Thyroid gland (tissue), 4 donors: ENCODE data around the gene DPP6. TPM values are rescaled to one million over a fixed set of nuclear protein-coding genes. Genes with fewer than 3 reads are reported as not detected.

Experiments used
- DNase-seq, 2 donors: peaks; one replicate each; pipeline ENCODE4 v3.0.0-alpha.2; 2019
- H3K27ac ChIP-seq, 3 donors: fragments of 200-600 bp; sonication (generic); 1 replicate in 2 of 3; 2 replicates in 1 of 3; pipeline ENCODE4 v1.5.1; 2016 to 2019; ENCODE audit warnings: mild to moderate bottlenecking in 1 of 3, moderate library complexity in 1 of 3
- H3K27me3 ChIP-seq: fragments of 200-600 bp; sonication (generic); one replicate; pipeline ENCODE4 v1.5.1; 2019
- H3K36me3 ChIP-seq, 2 donors: fragments of 200-600 bp; sonication (generic); one replicate each; pipeline ENCODE4 v1.5.1; 2016 to 2019
- H3K4me1 ChIP-seq, 2 donors: fragments of 200-600 bp; sonication (generic); one replicate each; pipeline ENCODE4 v1.5.1; 2017 to 2019
- H3K4me3 ChIP-seq, 3 donors: fragments of 200-600 bp; sonication (generic); replicated peaks in 1 of 3; 1 replicate in 2 of 3; 2 replicates in 1 of 3; pipeline ENCODE4 v1.5.1; 2016; ENCODE audit warnings: mild to moderate bottlenecking in 1 of 3
- H3K9me3 ChIP-seq: fragments of 200-600 bp; sonication (generic); one replicate; pipeline ENCODE4 v1.5.1; 2017
- CTCF ChIP-seq, 6 experiments: fragments of 200-600 bp in 3 of 6; fragments of 450-650 bp in 3 of 6; sonication (generic) in 3 of 6; IDR thresholded peaks; one replicate each; pipeline ENCODE4 v1.5.1; 2016 to 2019; ENCODE audit warnings: antibody characterized with exemption in 6 of 6, mild to moderate bottlenecking in 2 of 6, inconsistent platforms in 1 of 6, moderate library complexity in 1 of 6
- POLR2A ChIP-seq, 2 donors: fragments of 450-650 bp; IDR thresholded peaks; one replicate each; pipeline ENCODE4 v1.6.1; 2017; ENCODE audit warnings: antibody characterized with exemption in 2 of 2, mild to moderate bottlenecking in 2 of 2, moderate library complexity in 1 of 2
- WGBS, 2 donors: methylation state at CpG; one replicate each; pipeline ENCODE4 v1.1.5; 2017; 5-methylcytosine and 5-hydroxymethylcytosine counted together
- intact Hi-C: fragments of 100-400 bp; cut with DNase I; formaldehyde crosslinking; loops from one replicate; pipeline ENCODE4 v1.15.1; 2023
- total RNA-seq, 4 donors: library from RNA; depleted of rRNA; stranded (reverse); fragments of >200 nt; gene quantifications; one replicate each; pipeline ENCODE4 v1.2.3, GENCODE V29; 2016

The DPP6 gene
- total RNA-seq, 4 donors from 2014 or later: 50.7 to 97.7 (median 68.9) TPM

DNA sequence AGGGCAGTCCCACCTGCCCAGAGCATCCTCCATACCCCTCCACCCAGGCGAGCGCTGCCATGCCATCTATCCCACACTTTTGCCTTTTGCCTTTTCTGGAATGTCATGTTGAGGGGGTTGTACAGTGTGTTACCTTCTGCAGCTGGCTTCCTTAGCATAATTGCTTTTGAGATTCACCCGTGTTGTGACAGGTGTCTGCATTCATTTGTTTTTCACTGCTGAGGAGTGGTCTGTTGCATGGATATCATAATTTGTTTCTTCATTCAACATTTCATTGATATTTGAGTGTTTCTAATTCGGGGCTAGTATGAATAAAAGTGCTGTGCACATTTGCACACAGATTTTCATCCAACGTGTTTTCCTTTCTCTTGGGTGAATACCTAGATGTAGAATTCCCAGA lies 596.8 kb downstream of the DPP6 start:
- H3K9me3 ChIP-seq: no peaks in the 10 kb centered on the region
- intact Hi-C loops: no loop called here
- 86 to 90% methylated on average over 5 of the region's 5 CpGs for WGBS, 2 donors
- H3K4me3 ChIP-seq: no peak overlapping the region
- TF ChIP-seq POLR2A (IDR thresholded peaks at IDR 0.05) (no peak), CTCF (IDR thresholded peaks at IDR 0.05) (no peak)
- no peak for DNase-seq
- no peaks in the 10 kb centered on the region for H3K36me3 ChIP-seq
- H3K4me1 ChIP-seq: no peaks in the 10 kb centered on the region
- no peaks in the 10 kb centered on the region for H3K27me3 ChIP-seq
- no peak overlapping the region for H3K27ac ChIP-seq

- Histone ChIP-seq H3K4me1 (no peaks in the 10 kb centered on the region), H3K27ac (no peak overlapping the region), H3K27me3 (no peaks in the 10 kb centered on the region), H3K4me3 (no peak overlapping the region), H3K9me3 (no peaks in the 10 kb centered on the region), H3K36me3 (no peaks in the 10 kb centered on the region)
- TF ChIP-seq CTCF (IDR thresholded peaks at IDR 0.05) (no peak), POLR2A (IDR thresholded peaks at IDR 0.05) (no peak)
- 77 to 99% methylated on average over 4 to 5 of the region's 5 CpGs for WGBS, 2 donors
- intact Hi-C loops: no loop called here
- no peak for DNase-seq
These were observed 597.2 kb downstream of the DPP6 start for GRCh38 chr7:154649434-154649833.

- intact Hi-C loops: no loop called here
- Histone ChIP-seq H3K27me3 (no peaks in the 10 kb centered on the region), H3K9me3 (no peaks in the 10 kb centered on the region), H3K36me3 (no peaks in the 10 kb centered on the region), H3K27ac (no peak overlapping the region), H3K4me1 (no peaks in the 10 kb centered on the region), H3K4me3 (no peak overlapping the region)
- TF ChIP-seq CTCF (IDR thresholded peaks at IDR 0.05): no peak
- no peak for TF ChIP-seq POLR2A (IDR thresholded peaks at IDR 0.05)
- no peak for DNase-seq
- WGBS, 2 donors: 89 to 94% methylated on average over 4 of the region's 4 CpGs
These were observed 598.1 kb downstream of the DPP6 start for GRCh38 chr7:154650275-154650674.

DNA sequence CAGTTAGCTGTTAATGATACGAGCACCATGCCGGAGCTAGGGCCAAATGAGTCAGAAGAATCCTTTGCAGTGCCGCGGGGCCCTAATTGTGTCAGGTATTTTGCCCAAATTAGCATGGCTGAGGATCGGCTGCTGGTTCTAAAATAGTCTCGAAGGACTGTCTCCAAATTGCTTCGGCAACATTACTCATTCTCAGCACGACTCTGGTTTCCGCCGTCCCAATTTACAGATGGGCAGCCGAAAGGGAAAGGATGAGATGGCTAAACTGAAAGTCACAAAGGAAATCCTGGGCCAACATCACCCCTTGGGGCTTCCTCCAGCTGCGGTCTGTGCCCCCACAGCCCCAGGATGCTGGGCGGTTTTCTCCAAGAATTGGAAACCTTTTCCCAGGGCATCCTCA lies 599.3 kb downstream of the DPP6 start:
- intact Hi-C loops: no loop called here

DNA sequence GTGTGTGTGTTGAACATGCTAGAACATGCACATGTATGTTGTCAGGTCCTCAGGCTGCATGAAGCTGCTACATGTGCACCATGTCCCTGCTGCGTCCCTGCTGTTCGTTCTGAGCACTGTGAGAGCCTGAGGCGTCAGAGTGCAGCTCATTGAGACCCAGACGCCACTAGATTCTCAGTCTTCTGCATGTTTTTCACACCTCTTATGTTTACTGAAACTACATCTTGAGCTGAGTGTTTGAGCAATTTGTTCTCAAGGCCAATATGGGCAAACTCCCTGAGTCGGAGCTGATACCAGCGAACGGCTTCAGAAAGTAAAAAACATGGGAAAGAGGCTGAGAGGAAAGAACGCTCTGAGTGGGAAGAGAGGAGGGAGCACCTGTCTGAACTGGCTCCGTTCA lies 600.4 kb downstream of the DPP6 start:
- H3K27ac ChIP-seq: no peak overlapping the region
- H3K4me3 ChIP-seq: no peak overlapping the region
- no peak for DNase-seq
- H3K36me3 ChIP-seq: no peaks in the 10 kb centered on the region
- 84 to 93% methylated on average over 9 of the region's 9 CpGs for WGBS, 2 donors
- H3K9me3 ChIP-seq: no peaks in the 10 kb centered on the region
- no peak for TF ChIP-seq POLR2A (IDR thresholded peaks at IDR 0.05)
- TF ChIP-seq CTCF (IDR thresholded peaks at IDR 0.05): no peak
- no peaks in the 10 kb centered on the region for H3K4me1 ChIP-seq
- no peaks in the 10 kb centered on the region for H3K27me3 ChIP-seq
- intact Hi-C loops: no loop called here

More for the DNA sequence above, 599.3 kb downstream of the DPP6 start:
- no peak for DNase-seq
- Histone ChIP-seq H3K9me3 (no peaks in the 10 kb centered on the region), H3K4me3 (no peak overlapping the region), H3K27ac (no peak overlapping the region), H3K4me1 (no peaks in the 10 kb centered on the region), H3K36me3 (no peaks in the 10 kb centered on the region), H3K27me3 (no peaks in the 10 kb centered on the region)
- 88 to 98% methylated on average over 13 of the region's 13 CpGs for WGBS, 2 donors
- TF ChIP-seq POLR2A (IDR thresholded peaks at IDR 0.05) (no peak), CTCF (IDR thresholded peaks at IDR 0.05) (no peak)
